GM19239 (cell line): ENCODE results near the gene ACAP2.
"Not testable (repeated sequence)": the region's sequence is repeated elsewhere in the genome, so short reads cannot be mapped to it uniquely, and the experiment has no call there.

Experiments used
- DNase-seq: peaks from one replicate; pipeline ENCODE4 v3.0.0; 2011; ENCODE audit warnings: low spot score; ENCODE audit not compliant: insufficient read length
- FAIRE-seq: peaks from 2 replicates; lab custom pipeline; 2011; peaks lifted over from hg19 to GRCh38; lab: Jason Lieb, UNC

The ACAP2 gene

GRCh38 chr3:195306369-195306768, 136.5 kb downstream of the ACAP2 start:
- DNase-seq (no peak), FAIRE-seq (no peak)

- DNase-seq (no peak), FAIRE-seq (no peak)
These were observed 140.4 kb downstream of the ACAP2 start for GRCh38 chr3:195302431-195302830.

GRCh38 chr3:195297446-195297845, 145.4 kb downstream of the ACAP2 start:
- DNase-seq, result no peak
- FAIRE-seq, result peak; percentile 93

- FAIRE-seq, result no peak
- no peak for DNase-seq
These were observed 146.2 kb downstream of the ACAP2 start for GRCh38 chr3:195296662-195297061.

GRCh38 chr3:195291121-195291520, 151.7 kb downstream of the ACAP2 start:
- DNase-seq (no peak), FAIRE-seq (peak; percentile 39)

- FAIRE-seq, DNase-seq: not testable (repeated sequence)
These were observed 152.2 kb downstream of the ACAP2 start for GRCh38 chr3:195290643-195291042.

- DNase-seq (no peak), FAIRE-seq (no peak)
These were observed 156.5 kb downstream of the ACAP2 start for GRCh38 chr3:195286115-195286872.

GRCh38 chr3:195285372-195285771, 157.4 kb downstream of the ACAP2 start:
- DNase-seq, result no peak
- FAIRE-seq, result no peak

GRCh38 chr3:195284842-195285241, 158.0 kb downstream of the ACAP2 start:
- no peak for FAIRE-seq
- DNase-seq, result no peak

GRCh38 chr3:195282961-195283360, 159.9 kb downstream of the ACAP2 start:
- FAIRE-seq, result no peak
- DNase-seq, result no peak

- DNase-seq (no peak), FAIRE-seq (no peak)
These were observed 168.4 kb downstream of the ACAP2 start for GRCh38 chr3:195274259-195274966.

- FAIRE-seq (peak; percentile 84), DNase-seq (peak; percentile 79)
These were observed 171.2 kb downstream of the ACAP2 start for GRCh38 chr3:195271410-195272243.

- peak; percentile 75 for DNase-seq
- FAIRE-seq, result peak; percentile 91
These were observed 171.9 kb downstream of the ACAP2 start, which contains the start of gene XXYLT1 for GRCh38 chr3:195270817-195271409. TSS of gene XXYLT1 (minus strand) at chr3:195271159. CDS start at chr3:195271058, 101 bp downstream.

GRCh38 chr3:195270079-195270816, 172.6 kb downstream of the ACAP2 start:
- FAIRE-seq, result no peak

GRCh38 chr3:195269375-195270078, 173.3 kb downstream of the ACAP2 start:
- FAIRE-seq, result no peak
- DNase-seq, result no peak

More at GRCh38 chr3:195270079-195270816, 172.6 kb downstream of the ACAP2 start:
- no peak for DNase-seq

- DNase-seq (no peak), FAIRE-seq (no peak)
These were observed 174.1 kb downstream of the ACAP2 start for GRCh38 chr3:195268576-195269309.

GRCh38 chr3:195267096-195267495, 175.7 kb downstream of the ACAP2 start:
- no peak for FAIRE-seq

GRCh38 chr3:195266428-195266827, 176.4 kb downstream of the ACAP2 start:
- DNase-seq (no peak), FAIRE-seq (no peak)

More at GRCh38 chr3:195267096-195267495, 175.7 kb downstream of the ACAP2 start:
- DNase-seq, result no peak
